ENCODE results near the gene DDX52. TPM values are rescaled to one million over a fixed set of nuclear protein-coding genes. Genes with fewer than 3 reads are reported as not detected.

DDX52 gene
- total RNA-seq, 4 donors from 2014 or later = 30.2 to 54.6 (median 43.0) TPM

DNA sequence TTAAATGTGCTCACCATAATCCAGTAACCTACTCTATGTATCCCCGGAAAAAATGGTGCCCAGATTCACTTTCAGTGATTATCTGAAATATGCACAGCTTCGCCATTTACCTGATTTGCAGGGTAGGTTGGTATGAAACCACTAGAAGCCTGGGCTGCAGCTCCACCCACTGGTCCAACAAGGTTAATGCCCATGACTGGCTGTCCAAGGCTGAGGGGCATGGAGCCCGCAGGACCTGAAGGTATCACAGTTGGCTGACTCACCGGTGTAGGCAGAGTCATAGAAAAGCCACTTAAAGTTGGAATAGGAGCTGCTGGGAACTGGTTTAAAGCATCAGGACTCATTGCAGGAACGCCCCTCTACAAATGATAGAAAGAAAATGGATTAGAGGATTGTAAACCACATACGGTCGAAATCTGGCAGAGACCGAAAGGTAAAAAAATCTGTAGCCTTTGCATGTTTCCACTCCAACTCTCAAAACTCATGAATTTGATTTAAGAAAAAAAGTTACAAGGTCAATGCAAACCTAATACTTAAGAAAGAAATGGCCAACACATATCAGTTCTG, 72.6 kb downstream of the DDX52 start:
- DNase-seq = no peak
- Histone ChIP-seq H3K36me3 (peaks cover 4 to 85% (median 5%) of the 10 kb centered on the region in 3 donors), H3K9me3 (no peaks in the 10 kb centered on the region), H3K4me1 (no peaks in the 10 kb centered on the region), H3K4me3 (no peak overlapping the region), H3K27ac (no peak overlapping the region), H3K27me3 (no peaks in the 10 kb centered on the region)
- TF ChIP-seq POLR2A (IDR thresholded peaks at IDR 0.05) = no peak
- TF ChIP-seq, protein P1, sequence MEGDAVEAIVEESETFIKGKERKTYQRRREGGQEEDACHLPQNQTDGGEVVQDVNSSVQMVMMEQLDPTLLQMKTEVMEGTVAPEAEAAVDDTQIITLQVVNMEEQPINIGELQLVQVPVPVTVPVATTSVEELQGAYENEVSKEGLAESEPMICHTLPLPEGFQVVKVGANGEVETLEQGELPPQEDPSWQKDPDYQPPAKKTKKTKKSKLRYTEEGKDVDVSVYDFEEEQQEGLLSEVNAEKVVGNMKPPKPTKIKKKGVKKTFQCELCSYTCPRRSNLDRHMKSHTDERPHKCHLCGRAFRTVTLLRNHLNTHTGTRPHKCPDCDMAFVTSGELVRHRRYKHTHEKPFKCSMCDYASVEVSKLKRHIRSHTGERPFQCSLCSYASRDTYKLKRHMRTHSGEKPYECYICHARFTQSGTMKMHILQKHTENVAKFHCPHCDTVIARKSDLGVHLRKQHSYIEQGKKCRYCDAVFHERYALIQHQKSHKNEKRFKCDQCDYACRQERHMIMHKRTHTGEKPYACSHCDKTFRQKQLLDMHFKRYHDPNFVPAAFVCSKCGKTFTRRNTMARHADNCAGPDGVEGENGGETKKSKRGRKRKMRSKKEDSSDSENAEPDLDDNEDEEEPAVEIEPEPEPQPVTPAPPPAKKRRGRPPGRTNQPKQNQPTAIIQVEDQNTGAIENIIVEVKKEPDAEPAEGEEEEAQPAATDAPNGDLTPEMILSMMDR (IDR thresholded peaks at IDR 0.05) = peak in 4 of 6 experiments; percentile 23 to 41 (median 34)

DNA sequence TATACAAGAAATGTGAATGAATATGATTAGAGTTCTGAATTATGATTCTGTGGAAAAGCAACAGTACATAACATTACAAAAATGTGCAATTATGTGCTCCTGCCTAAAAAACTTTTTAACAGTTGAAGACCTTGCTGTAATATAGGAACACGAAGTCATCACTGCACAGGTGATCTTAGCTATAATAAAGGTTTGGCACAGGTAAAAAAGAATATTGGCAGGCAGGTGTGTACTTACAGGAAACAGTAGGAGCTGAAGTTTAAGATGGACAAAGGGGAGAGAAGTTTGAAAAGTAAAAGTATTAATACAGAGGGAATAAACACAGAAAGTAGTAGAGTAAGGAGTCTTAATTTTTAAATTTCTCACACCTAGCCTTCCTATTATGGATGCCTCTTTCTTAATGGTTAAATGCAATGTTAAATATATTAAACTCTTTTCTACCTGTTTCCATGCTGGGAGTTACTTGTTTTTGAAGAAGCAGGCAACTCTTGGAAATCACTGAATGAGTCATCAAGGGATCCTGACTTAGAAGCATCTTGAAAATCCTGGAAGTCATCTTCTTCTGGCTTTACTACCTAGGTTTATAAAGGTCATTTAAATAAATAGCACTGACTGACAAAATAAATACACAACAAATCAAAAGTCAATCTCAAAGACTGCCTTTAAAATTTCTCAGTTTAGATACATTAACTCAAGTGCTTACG, 74.7 kb downstream of the DDX52 start:
- DNase-seq = no peak
- no peaks in the 10 kb centered on the region for H3K4me1 ChIP-seq
- no peak overlapping the region for H3K27ac ChIP-seq
- no peaks in the 10 kb centered on the region for H3K27me3 ChIP-seq
- TF ChIP-seq, protein P1 (IDR thresholded peaks at IDR 0.05) = no peak
- no peak for TF ChIP-seq POLR2A (IDR thresholded peaks at IDR 0.05)
- peaks cover 4 to 74% (median 5%) of the 10 kb centered on the region in 3 donors for H3K36me3 ChIP-seq
- H3K9me3 ChIP-seq = no peaks in the 10 kb centered on the region
- no peak overlapping the region for H3K4me3 ChIP-seq

DNA sequence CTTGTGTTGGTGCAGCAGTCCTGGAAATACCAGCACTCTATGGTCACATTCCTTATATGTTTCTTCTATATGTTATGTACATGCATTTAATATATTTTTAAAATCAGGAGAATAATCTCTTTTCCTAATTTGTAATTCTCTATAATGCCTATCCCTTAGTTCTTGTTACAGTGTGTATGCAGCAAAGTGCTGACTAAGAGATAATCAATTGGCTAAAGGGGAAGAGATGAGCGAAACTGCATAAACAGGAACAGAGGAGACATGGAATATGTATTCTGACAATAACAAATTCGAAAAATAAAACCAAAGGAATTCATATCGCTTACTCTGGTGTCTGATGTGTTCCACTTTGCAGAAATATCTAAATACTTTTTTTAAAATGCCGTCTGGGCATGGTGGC, 75.7 kb downstream of the DDX52 start:
- DNase-seq = no peak
- Histone ChIP-seq H3K36me3 (peaks cover 4 to 65% (median 5%) of the 10 kb centered on the region in 3 donors), H3K4me1 (no peaks in the 10 kb centered on the region), H3K4me3 (no peak overlapping the region), H3K27ac (no peak overlapping the region), H3K9me3 (no peaks in the 10 kb centered on the region), H3K27me3 (no peaks in the 10 kb centered on the region)
- TF ChIP-seq POLR2A (IDR thresholded peaks at IDR 0.05) = no peak
- TF ChIP-seq, protein P1 (IDR thresholded peaks at IDR 0.05) = no peak

DNA sequence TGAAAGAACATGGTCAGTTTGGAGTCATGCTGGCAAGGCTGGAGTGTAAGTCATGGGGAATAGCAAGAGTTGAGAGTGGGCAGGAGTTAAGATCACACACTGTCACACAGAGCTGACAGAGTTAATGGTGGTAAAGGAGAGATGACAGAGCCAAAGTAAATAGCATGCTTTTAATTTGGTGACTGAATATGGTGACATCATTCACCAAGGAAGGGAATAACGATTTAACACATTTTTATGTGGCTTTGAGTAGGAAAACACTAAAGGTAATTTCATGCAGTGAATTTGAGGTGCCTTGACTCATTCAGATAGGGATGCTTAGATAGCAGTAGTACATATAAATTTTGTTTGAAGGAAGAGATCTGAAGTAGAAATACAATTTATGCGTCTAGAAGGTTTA, 76.1 kb downstream of the DDX52 start:
- H3K36me3 ChIP-seq = peaks cover 4 to 62% (median 5%) of the 10 kb centered on the region in 3 donors
- H3K27me3 ChIP-seq = no peaks in the 10 kb centered on the region
- no peak for TF ChIP-seq POLR2A (IDR thresholded peaks at IDR 0.05)
- TF ChIP-seq, protein P1 (IDR thresholded peaks at IDR 0.05) = no peak
- no peaks in the 10 kb centered on the region for H3K4me1 ChIP-seq
- no peak overlapping the region for H3K27ac ChIP-seq
- H3K4me3 ChIP-seq = no peak overlapping the region
- no peak for DNase-seq
- H3K9me3 ChIP-seq = no peaks in the 10 kb centered on the region

DNA sequence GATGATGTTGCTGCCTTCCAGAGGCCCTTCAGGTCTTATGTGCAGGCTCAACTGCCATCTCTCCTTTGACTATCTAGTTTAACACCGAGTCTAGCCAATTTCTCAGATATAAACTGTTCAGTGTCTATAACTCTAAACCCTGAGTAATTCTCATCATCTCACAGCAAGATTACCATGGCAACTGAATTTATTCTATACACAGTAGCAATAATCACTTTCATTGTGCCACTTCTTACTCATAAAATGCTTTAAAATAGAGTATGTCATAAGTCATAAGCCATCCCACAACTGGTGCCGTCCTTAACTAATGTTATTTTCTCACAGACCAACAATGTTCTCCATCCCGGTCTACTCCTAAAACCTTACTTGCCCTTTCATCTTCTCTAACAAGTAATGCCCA, 79.0 kb downstream of the DDX52 start:
- H3K4me1 ChIP-seq = no peaks in the 10 kb centered on the region
- H3K27ac ChIP-seq = no peak overlapping the region
- H3K4me3 ChIP-seq = no peak overlapping the region
- TF ChIP-seq, protein P1 (IDR thresholded peaks at IDR 0.05) = no peak
- no peak for TF ChIP-seq POLR2A (IDR thresholded peaks at IDR 0.05)
- no peak for DNase-seq
- peaks cover 0 to 65% (median 4%) of the 10 kb centered on the region in 3 donors for H3K36me3 ChIP-seq
- no peaks in the 10 kb centered on the region for H3K27me3 ChIP-seq
- no peaks in the 10 kb centered on the region for H3K9me3 ChIP-seq

Data from Peyer's patch (tissue), 4 donors.